IMR-90 (cell line): ENCODE data around the gene IL31RA. TPM values are rescaled to one million over a fixed set of nuclear protein-coding genes. Genes with fewer than 3 reads are reported as not detected.

ENCODE experiments used
- microRNA-seq, 2 experiments: library from miRNA; stranded (forward) in 1 of 2; unstranded in 1 of 2; fragments of 10-50 nt in 1 of 2; fragments of <30 nt in 1 of 2; gene quantifications in 1 of 2; microRNA quantifications in 1 of 2; one replicate each; pipeline versions ENCODE3 to v1.1.0; 2013 to 2020; ENCODE audit not compliant: insufficient read depth in 1 of 2, insufficient read length in 1 of 2, unreplicated experiment in 1 of 2
- polyA plus RNA-seq, 3 experiments: library from polyadenylated mRNA; depleted of rRNA; stranded (reverse); fragments of >200 nt; gene quantifications; 2 replicates each; pipeline ENCODE4 v1.2.3, GENCODE V29; 2012; ENCODE audit warnings: low replicate concordance in 1 of 3
- small RNA-seq, 5 experiments: library from RNA; depleted of rRNA; stranded (forward); fragments of <200 nt; gene quantifications; one replicate each; pipeline ENCODE3, GENCODE V24; 2012
- total RNA-seq: library from RNA; depleted of rRNA; stranded (reverse); fragments of >200 nt; gene quantifications from 2 replicates; pipeline ENCODE4 v1.2.3, GENCODE V29; 2012; rRNA removed

The IL31RA gene
- total and polyA plus RNA-seq, 2 of the 4 experiments (the other 2 are of a cell fraction): 0.39 to 0.90 TPM

Small RNA genes within 50 kb of the gene (microRNA-seq; reads per million reads assigned to microRNA genes)
- not detected for gene AC016596.1 (ENCODE audit: insufficient read depth, insufficient read length)

Small RNA genes within 50 kb of the gene (small RNA-seq; reads per million reads assigned to genes)
- gene AC016596.1: 0 to 0.60 (median 0) reads per million in 5 experiments

Other genes with a start within 250 kb of the IL31RA start
- 20.8 and 24.2 TPM in 2 replicates for gene SLC38A9, start 139.0 kb upstream of the IL31RA start, total RNA-seq
- 8.1 and 10.5 TPM in 2 replicates for gene SLC38A9, start 139.0 kb upstream of the IL31RA start, polyA plus RNA-seq (2012; rRNA removed)
- not detected in 2 replicates for gene DDX4, start 113.3 kb upstream of the IL31RA start, total RNA-seq
- not detected in 2 replicates for gene DDX4, start 113.3 kb upstream of the IL31RA start, polyA plus RNA-seq (2012; rRNA removed)
- 506 and 533 TPM in 2 replicates for gene IL6ST, start 143.6 kb downstream of the IL31RA start, total RNA-seq
- gene IL6ST, start 143.6 kb downstream of the IL31RA start, polyA plus RNA-seq (2012; rRNA removed): 90.6 and 93.1 TPM in 2 replicates